Keratinocyte (primary cell): ENCODE measurements around the gene ZNF641.

ENCODE experiments used
- CTCF ChIP-seq, 3 experiments: IDR thresholded peaks in 1 of 3; conservative IDR thresholded peaks in 1 of 3; optimal IDR thresholded peaks in 1 of 3; 2 replicates in 2 of 3; 3 replicates in 1 of 3; pipeline versions ENCODE3 to v1.5.1; 2011; ENCODE audit warnings: low read length in 3 of 3, mild to moderate bottlenecking in 3 of 3, moderate library complexity in 2 of 3, control low read depth in 1 of 3, inconsistent platforms in 1 of 3; ENCODE audit not compliant: insufficient read depth in 2 of 3; ENCODE audit errors: extremely low read depth in 1 of 3
- EZH2 ChIP-seq: IDR thresholded peaks from one replicate; pipeline ENCODE4 v1.6.1; 2012; ENCODE audit warnings: inconsistent platforms, mild to moderate bottlenecking, low read length, moderate library complexity

DNA sequence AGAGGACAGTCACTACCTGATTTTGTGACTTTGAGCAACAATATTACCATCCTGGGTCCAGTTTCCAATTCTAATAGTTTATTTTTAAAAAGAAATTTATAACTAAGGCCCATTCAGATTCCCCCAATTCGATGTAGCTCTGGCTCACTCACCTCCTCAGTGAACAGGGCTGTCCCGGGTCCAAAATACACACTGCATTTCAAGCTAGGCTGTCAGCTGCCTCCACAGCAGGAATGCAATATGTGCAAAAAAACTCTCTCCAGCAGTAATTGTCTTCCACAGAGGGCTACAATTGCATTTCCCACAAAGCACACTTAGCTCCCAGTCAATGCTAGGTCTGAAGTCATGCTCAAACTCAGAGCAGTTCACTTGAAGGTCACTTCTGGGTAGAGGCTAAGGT is 39.3 kb upstream of the ZNF641 start:
- TF ChIP-seq EZH2: no peak
- no peak for TF ChIP-seq CTCF (optimal IDR thresholded peaks at IDR 0.05 in 1 of 3, IDR thresholded peaks at IDR 0.05 in 1 of 3, conservative IDR thresholded peaks at IDR 0.05 in 1 of 3; ENCODE audit: extremely low read depth in 1 of 3, insufficient read depth in 2 of 3, low read length in 3 of 3)
